Mesangial cell (primary cell): ENCODE measurements around the gene KIAA0825. TPM values are rescaled to one million over a fixed set of nuclear protein-coding genes. Genes with fewer than 3 reads are reported as not detected.

Source experiments
- total RNA-seq: library from RNA; depleted of rRNA; stranded (reverse); fragments of >200 nt; gene quantifications from 2 replicates; pipeline ENCODE4 v1.2.3, GENCODE V29; 2015

The KIAA0825 gene, protein sequence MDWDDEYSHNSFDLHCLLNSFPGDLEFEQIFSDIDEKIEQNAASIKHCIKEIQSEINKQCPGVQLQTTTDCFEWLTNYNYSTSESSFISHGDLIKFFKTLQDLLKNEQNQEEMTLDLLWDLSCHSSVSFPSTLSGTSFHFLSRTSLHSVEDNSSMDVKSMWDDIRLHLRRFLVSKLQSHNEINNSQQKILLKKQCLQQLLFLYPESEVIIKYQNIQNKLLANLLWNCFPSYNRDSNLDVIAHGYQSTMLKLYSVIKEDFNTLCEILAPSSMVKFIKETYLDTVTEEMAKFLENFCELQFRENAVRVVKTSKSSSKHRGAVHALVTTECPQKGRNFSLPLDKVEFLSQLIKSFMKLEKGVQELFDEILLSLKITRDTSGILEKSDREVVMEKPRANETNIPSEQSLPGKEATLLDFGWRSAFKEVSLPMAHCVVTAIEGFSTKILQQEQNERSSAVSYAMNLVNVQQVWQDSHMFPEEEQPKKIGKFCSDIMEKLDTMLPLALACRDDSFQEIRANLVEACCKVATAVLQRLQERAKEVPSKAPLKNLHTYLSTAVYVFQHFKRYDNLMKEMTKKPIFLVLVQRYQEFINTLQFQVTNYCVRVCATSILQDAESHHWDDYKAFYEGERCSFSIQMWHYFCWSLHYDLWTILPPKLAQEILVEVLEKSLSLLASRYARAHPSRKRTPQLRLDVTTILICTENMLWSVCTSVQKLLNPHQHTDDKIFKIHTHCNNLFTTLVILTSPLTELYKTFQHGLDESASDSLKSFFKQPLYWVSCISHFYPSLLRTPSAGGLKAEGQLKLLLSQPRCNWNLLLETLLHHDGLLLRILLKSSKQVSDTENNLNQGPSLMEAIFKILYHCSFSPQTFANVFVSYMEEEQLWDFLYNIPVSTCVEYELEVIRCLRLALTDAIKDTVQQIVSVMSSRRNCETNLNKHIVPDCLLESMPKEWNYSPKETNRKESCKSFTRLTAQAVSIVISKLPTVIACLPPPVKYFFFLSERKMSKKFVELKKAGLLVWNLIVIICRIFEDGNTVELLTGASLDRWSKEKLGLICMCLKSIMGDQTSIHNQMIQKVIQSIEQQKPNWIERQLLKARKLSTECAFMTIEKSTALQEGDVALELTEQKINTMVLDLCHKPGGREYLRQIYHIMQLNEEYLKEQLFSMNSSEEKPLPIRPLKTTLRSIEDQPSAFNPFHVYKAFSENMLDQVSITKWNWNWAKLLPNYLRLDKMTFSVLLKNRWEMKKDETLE (N-terminal part only)
- total RNA-seq = 0.65 and 2.2 TPM in 2 replicates

DNA sequence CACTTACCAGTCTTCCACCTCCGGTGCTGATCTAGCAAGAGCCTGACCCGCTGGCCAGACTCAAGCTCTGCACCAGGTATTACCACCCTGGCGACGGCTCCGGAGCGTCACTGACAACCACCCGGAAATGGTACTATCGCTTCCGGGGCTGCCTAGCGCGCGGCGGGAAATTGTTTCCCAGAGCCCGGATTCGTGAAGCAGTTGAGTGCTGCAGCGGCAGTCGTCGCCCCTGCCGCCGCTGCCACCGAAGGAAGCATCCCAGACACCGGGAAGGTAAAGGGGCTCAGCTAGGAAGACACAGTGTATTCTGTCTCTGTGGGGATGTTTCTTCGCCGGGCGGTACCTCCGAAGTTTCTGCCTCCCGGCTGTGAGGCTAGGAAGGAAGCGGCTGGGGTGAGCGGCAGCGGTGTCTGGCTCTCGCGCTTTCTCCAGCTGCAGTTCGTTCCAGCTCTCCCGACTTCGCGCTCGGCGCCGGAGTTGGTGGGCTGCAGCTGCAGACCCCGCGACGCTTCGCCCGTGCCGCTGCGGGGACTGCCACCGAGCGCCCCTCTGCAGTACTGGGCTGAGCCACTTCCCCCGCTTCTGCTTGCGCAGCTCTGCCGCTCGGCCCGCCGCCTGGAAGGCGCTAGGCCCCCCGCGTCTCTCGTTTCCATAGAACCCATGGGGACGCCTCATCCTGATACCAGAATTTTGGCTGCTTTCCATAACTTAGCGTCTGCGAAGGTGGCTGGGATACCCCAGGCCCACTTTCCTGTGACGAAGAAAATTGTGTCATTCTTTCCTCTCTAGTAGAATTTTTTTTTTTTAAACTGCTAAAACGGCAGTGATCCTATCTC, at the start of gene KIAA0825, which contains the start of gene SLF1:
Gene KIAA0825 (minus strand): TSS at position 112 of the 836 bp plus-strand sequence. CDS start 81,478 bp downstream, outside the sequence.
Gene SLF1 (plus strand): TSS at position 177 of the 836 bp plus-strand sequence. CDS start 10,142 bp downstream, outside the sequence.

Other genes starting within 250 kb of the KIAA0825 start
- 2.2 and 10.9 TPM in 2 replicates for gene SLF1, start 65 bp upstream of the KIAA0825 start, total RNA-seq